ENCODE results near the gene FOSB. TPM values are rescaled to one million over a fixed set of nuclear protein-coding genes. Genes with fewer than 3 reads are reported as not detected.

Gene FOSB
- total RNA-seq, 1 donor: 0.81 TPM

GRCh38 chr19:45456500-45456815 lies 11.3 kb upstream of the FOSB start:
- DNase-seq (ENCODE audit: low read depth): no peak
- H3K4me3 ChIP-seq (ENCODE audit: low read depth, low read length): no peak overlapping the region
- TF ChIP-seq, protein P1, sequence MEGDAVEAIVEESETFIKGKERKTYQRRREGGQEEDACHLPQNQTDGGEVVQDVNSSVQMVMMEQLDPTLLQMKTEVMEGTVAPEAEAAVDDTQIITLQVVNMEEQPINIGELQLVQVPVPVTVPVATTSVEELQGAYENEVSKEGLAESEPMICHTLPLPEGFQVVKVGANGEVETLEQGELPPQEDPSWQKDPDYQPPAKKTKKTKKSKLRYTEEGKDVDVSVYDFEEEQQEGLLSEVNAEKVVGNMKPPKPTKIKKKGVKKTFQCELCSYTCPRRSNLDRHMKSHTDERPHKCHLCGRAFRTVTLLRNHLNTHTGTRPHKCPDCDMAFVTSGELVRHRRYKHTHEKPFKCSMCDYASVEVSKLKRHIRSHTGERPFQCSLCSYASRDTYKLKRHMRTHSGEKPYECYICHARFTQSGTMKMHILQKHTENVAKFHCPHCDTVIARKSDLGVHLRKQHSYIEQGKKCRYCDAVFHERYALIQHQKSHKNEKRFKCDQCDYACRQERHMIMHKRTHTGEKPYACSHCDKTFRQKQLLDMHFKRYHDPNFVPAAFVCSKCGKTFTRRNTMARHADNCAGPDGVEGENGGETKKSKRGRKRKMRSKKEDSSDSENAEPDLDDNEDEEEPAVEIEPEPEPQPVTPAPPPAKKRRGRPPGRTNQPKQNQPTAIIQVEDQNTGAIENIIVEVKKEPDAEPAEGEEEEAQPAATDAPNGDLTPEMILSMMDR (IDR thresholded peaks at IDR 0.05; ENCODE audit: insufficient read depth, low read length): no peak

DNA sequence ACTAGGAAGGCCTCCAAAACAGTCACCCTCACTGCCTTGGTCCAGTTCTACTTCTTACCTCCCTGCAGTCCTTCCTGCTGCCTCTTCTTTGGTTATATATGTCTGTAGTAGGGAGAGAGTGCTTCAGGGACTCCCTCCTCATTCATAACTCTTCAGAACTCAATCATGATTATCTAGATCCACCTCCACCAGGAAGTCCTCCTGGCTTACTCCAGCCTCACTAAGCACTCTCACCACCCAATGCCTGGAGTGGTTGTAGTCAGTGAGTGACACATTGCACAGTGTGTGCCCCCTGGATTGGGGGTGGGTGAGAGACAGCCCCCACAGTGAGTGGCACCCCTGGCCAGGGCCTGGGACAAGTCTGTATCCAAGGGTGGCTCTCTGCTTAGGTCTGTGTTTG lies 10.0 kb upstream of the FOSB start:
- TF ChIP-seq, protein P1 (IDR thresholded peaks at IDR 0.05; ENCODE audit: insufficient read depth, low read length): no peak
- DNase-seq (ENCODE audit: low read depth): no peak
- H3K4me3 ChIP-seq (ENCODE audit: low read depth, low read length): no peak overlapping the region

- DNase-seq (ENCODE audit: low read depth): no peak
- no peak overlapping the region for H3K4me3 ChIP-seq (ENCODE audit: low read depth, low read length)
- TF ChIP-seq, protein P1 (IDR thresholded peaks at IDR 0.05; ENCODE audit: insufficient read depth, low read length): no peak
Observed at GRCh38 chr19:45460807-45461347, 6.9 kb upstream of the FOSB start.

DNA sequence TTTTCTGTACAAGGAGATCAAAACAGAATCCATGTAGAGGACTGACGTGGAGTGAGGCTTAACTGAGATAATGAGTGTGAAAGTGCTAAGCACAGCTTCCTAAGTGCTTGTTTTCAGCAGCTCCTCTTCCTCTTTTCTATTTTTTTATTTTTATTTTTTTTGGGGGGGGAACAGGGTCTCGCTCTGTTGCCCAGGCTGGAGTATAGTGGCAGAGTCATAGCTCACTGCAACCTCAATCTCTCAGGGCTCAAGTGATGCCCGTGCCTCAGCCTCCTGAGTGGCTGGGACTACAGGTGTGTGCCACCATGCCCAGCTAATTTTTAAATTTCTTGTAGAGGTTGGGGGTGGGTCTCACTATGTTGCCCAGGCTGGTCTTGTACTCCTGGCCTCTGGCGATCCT lies 5.6 kb upstream of the FOSB start:
- no peak overlapping the region for H3K4me3 ChIP-seq (ENCODE audit: low read depth, low read length)
- no peak for DNase-seq (ENCODE audit: low read depth)
- TF ChIP-seq, protein P1 (IDR thresholded peaks at IDR 0.05; ENCODE audit: insufficient read depth, low read length): no peak

DNA sequence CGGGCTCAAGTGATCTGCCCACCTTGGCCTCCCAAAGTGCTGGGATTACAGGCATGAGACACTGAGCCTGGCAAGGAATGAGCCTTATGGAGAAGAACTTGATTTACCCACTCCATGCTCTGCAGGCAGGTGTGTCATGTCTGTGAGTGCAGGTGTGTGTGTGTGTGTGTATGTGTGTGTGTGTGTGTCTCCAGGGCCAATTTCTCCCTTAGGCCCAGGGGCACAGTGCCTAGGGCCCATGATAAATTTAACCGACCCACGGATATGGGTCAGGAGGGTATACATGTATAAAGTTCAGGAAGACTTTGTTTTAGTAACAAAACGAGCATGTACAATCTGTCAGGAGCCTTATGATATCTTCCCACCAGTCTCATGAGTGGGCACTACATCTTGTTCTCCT lies 4.6 kb upstream of the FOSB start:
- no peak for DNase-seq (ENCODE audit: low read depth)
- TF ChIP-seq, protein P1 (IDR thresholded peaks at IDR 0.05; ENCODE audit: insufficient read depth, low read length): no peak
- no peak overlapping the region for H3K4me3 ChIP-seq (ENCODE audit: low read depth, low read length)

- no peak overlapping the region for H3K4me3 ChIP-seq (ENCODE audit: low read depth, low read length)
- DNase-seq (ENCODE audit: low read depth): no peak
- TF ChIP-seq, protein P1 (IDR thresholded peaks at IDR 0.05; ENCODE audit: insufficient read depth, low read length): no peak
Observed at GRCh38 chr19:45464274-45464673, 3.5 kb upstream of the FOSB start.

DNA sequence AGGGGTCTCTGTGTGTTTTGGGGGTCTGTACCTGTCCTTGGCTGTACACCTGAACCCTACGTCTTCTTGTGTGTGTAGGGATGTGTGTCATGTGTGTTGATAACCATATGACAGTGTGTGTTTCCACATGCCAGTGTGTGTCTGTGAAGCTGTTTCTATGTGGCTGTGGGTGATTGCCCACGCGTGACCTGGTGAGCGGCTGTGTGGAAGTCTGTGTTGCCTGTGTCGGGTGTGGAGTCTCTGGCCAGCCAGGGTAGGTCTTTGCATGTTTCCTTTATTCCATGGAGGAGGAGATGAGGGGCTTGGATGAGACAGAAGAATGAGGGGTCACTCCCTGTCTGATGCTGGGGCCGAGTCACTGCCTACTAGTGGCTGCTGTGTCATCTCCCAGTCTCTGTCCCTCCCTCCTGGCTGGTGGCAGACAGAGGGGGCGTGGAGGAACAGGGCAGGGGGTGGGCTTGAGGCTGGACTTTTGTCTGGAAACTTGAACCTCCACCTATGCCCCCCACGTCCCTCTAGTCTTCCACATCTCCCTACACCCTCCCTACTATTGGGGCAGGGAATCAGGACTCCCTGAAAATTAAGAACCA lies 2.8 kb upstream of the FOSB start:
- no peak overlapping the region for H3K4me3 ChIP-seq (ENCODE audit: low read depth, low read length)
- TF ChIP-seq, protein P1 (IDR thresholded peaks at IDR 0.05; ENCODE audit: insufficient read depth, low read length): no peak
- DNase-seq (ENCODE audit: low read depth): no peak
